GM12873 (cell line): Measurements from ENCODE around the gene SCN11A.

ENCODE experiments used
- TF ChIP-seq, protein P1 (sequence below): IDR thresholded peaks from 2 replicates; pipeline ENCODE4 v1.5.1; 2012; ENCODE audit warnings: low read depth, mild to moderate bottlenecking, moderate library complexity, low read length, control low read depth; ENCODE audit not compliant: insufficient read depth; ENCODE audit errors: missing control alignments

SCN11A gene

DNA sequence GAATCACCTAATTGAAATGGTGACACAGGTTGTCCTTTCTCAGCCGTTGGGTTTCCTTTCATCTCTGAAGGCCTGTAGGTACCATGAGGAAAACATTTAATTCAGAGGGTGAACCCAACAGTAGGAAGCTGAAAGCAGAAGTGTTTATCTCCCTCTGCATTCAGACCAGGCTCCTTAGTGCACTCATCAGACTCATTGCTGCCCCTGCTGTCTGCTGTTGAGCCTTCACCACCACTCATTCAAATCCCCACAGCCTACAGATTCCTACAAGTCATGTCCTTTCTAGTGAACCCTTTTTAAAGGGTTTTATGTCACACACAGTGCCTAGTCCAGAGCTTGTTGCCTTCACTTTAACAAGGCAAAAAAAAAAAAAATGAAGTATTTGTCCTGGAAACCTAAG, 13.5 kb upstream of the SCN11A start:
- TF ChIP-seq, protein P1, sequence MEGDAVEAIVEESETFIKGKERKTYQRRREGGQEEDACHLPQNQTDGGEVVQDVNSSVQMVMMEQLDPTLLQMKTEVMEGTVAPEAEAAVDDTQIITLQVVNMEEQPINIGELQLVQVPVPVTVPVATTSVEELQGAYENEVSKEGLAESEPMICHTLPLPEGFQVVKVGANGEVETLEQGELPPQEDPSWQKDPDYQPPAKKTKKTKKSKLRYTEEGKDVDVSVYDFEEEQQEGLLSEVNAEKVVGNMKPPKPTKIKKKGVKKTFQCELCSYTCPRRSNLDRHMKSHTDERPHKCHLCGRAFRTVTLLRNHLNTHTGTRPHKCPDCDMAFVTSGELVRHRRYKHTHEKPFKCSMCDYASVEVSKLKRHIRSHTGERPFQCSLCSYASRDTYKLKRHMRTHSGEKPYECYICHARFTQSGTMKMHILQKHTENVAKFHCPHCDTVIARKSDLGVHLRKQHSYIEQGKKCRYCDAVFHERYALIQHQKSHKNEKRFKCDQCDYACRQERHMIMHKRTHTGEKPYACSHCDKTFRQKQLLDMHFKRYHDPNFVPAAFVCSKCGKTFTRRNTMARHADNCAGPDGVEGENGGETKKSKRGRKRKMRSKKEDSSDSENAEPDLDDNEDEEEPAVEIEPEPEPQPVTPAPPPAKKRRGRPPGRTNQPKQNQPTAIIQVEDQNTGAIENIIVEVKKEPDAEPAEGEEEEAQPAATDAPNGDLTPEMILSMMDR = peak; percentile 82

DNA sequence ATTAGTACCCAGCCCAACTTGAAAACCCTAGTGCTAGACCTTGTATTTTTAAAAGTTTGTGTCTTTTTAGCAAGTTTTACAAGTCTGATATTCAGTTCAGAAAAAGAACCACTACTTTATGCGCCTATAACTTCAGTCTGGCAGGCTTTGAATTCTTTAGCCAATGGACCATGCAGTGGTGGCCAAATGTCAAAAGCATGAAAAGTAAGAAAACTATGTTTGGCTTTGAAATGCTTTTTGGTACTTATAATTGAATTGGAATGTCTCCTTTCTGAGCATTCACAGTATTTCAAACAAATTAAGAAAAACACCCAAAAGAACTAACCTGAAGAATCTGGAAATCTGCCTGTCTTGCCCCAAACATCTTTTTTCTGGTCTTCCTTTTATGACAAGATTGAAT, 12.9 kb upstream of the SCN11A start:
- TF ChIP-seq, protein P1 = no peak

DNA sequence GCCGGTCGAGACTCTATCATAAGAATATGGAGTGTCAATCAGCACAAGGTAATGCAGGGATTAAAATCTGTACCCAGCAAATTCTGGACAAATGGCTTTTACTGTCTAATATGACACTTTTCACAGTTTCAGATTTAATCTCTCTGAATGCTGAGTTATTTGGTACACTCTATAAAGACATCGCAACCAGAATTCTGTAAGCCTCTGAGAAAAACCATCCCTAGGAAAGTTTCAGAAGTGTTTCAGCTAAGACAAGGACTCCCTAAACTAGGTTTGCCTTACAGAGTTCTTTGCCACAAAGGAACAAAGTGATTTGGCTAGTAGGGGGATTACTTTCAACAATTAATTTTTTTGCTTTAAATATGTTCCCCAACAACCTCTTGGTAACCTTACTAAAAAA, 11.4 kb upstream of the SCN11A start:
- TF ChIP-seq, protein P1 = no peak

DNA sequence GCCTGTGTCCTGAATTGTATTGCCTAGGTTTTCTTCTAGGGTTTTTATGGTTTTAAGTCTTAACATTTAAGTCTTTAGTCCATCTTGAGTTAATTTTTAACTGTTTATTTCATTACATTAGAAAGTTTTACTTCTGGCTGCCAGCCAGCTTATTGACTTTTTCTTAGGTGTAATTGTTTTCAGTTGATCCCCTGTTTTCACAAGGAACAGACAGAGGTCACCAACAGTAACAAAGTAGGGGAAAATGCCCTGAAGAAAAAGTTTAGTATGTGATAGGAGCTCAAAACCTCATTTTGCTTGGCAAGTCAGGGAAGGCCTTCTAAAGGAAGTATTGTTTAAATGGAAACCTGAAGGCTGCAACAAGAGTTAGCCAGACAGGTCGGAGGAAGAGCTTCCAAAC, 10.4 kb upstream of the SCN11A start:
- TF ChIP-seq, protein P1 = no peak

DNA sequence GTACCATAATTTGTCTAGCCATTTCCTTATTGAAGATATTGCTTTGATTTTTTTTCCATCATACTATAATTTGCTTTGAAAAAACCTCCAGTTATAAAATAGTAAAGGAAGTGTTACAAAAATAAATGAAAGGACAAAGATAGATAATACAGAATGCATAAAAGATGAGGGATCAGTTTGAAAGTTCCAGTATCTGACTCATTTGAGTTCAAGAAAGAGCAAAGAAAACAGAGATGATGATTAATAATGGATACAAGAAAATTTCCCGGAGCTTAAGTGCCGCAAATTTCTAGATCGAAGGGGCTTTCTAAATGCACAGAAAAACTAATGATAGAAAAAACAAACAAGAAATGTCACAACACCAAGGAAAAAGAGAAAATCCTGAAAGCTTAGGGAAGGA, 4.4 kb upstream of the SCN11A start:
- TF ChIP-seq, protein P1 = no peak

DNA sequence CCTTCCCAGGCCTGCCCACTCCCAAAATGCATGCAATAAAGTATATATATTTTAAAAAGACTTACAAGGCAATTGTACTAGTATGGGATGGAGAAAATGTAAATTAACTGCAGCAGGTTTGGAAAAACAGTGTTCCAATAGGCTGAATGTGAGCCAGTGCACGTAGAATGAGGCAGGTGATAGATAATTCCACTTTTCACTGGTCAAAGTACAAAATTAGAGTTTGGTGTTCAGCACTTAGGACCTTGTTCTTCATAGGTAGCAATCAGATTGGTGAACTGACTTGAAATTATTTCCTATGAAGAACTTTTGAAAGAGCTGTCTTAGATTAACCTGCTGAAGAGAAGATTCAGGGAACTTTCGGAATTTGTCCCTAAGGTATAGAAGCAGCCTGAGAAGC, 2.0 kb upstream of the SCN11A start:
- TF ChIP-seq, protein P1 = no peak

DNA sequence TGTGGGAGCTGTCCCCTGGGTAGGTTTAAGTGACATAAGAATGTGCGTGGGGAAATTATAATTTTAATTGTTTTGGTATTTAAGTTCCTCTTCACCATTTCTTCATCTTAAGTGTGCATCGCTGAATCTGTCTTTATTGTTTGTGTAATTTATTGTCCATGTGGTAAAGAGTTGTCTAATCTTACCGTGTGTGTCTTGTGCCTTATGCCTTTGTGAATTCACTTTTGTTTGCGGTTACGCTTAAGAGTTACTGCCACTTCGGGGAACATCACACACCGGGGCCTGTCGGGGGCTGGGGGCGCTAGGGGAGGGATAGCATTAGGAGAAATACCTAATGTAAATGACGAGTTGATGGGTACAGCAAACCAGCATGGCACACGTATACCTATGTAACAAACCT, 839 bp upstream of the SCN11A start:
- TF ChIP-seq, protein P1 = no peak

DNA sequence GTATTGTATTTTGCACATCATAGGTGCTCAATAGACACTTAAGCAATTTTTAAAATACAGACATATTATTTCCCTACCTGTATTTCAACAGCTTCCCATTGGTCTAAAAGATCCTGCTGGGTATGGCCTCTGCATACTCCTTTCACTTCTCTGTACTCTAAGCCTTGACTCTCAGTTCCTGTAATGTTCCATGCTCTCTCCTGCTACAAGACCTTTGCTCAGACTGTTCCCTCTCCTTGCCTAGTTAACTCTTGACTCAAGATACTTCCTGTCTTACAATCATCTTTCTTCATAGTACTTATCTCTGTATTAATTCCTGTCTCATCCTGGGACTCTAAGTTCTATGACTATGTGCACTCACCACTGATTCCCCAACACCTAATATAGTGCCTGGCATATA, 1.7 kb downstream of the SCN11A start:
- TF ChIP-seq, protein P1 = no peak
